OCI-LY7 (cell line): ENCODE data around the gene GID4. TPM values are rescaled to one million over a fixed set of nuclear protein-coding genes. Genes with fewer than 3 reads are reported as not detected.

ENCODE experiments used
- BruUV-seq: library from RNA; stranded (reverse); fragments of 400-500 nt; replicated peaks from 2 replicates; lab custom pipeline; 2021; lab: Mats Ljungman, UMichigan
- CTCF ChIA-PET: fragments of 300-600 bp; sonication (Branson Sonifier 250); formaldehyde crosslinking; loops from one replicate; lab custom pipeline; 2022; ENCODE audit warnings: antibody characterized with exemption; ENCODE audit not compliant: unreplicated experiment; lab: Charles Lee
- POLR2A ChIA-PET: fragments of 300-600 bp; sonication (Branson Sonifier 250); formaldehyde crosslinking; loops from one replicate; lab custom pipeline; 2022; ENCODE audit warnings: antibody characterized with exemption; lab: Charles Lee
- DNase-seq: peaks from one replicate; pipeline ENCODE4 v3.0.0-alpha.2; 2015; ENCODE audit warnings: low spot score
- H2AFZ ChIP-seq: fragments of 200-600 bp; sonication (generic), shearing (Covaris generic); 2 replicates; pipeline ENCODE4 v1.6.1; 2014; ENCODE audit warnings: mild to moderate bottlenecking, antibody characterized with exemption, low read length, moderate library complexity
- H3K27ac ChIP-seq: fragments of 200-600 bp; sonication (generic); 2 replicates; pipeline ENCODE4 v1.5.1; 2014; ENCODE audit warnings: mixed run types, low read depth, mild to moderate bottlenecking, moderate library complexity, low read length, inconsistent platforms; ENCODE audit not compliant: poor library complexity, severe bottlenecking
- H3K36me3 ChIP-seq: fragments of 200-600 bp; sonication (generic); 2 replicates; pipeline ENCODE4 v1.6.1; 2014; ENCODE audit warnings: mild to moderate bottlenecking, antibody characterized with exemption, low read length, moderate library complexity, mixed read lengths; ENCODE audit not compliant: insufficient read depth
- H3K4me1 ChIP-seq: fragments of 200-600 bp; sonication (generic); 2 replicates; pipeline ENCODE4 v1.5.1; 2014; ENCODE audit warnings: mild to moderate bottlenecking, low read length; ENCODE audit not compliant: insufficient read depth, poor library complexity, severe bottlenecking
- H3K4me2 ChIP-seq: fragments of 200-600 bp; sonication (generic); 2 replicates; pipeline ENCODE4 v1.6.1; 2014; ENCODE audit warnings: mild to moderate bottlenecking, low read length
- H3K4me3 ChIP-seq: fragments of 200-600 bp; sonication (generic); 2 replicates; pipeline ENCODE4 v1.5.1; 2014; ENCODE audit warnings: mild to moderate bottlenecking, low read depth, low read length; ENCODE audit not compliant: poor library complexity, severe bottlenecking
- H3K79me2 ChIP-seq: fragments of 200-600 bp; sonication (generic); 2 replicates; pipeline ENCODE4 v1.6.1; 2016; ENCODE audit warnings: low read depth, mild to moderate bottlenecking, low read length, moderate library complexity, mixed read lengths; ENCODE audit not compliant: insufficient read depth
- H3K9me2 ChIP-seq: fragments of 200-600 bp; sonication (generic); 2 replicates; pipeline ENCODE4 v1.6.1; 2016; ENCODE audit warnings: mild to moderate bottlenecking, low read length, mixed read lengths; ENCODE audit not compliant: insufficient read depth
- H3K9me3 ChIP-seq: fragments of 200-600 bp; sonication (generic); 2 replicates; pipeline ENCODE4 v1.6.1; 2014; ENCODE audit warnings: mild to moderate bottlenecking, mixed run types, low read length, mixed read lengths
- H4K20me1 ChIP-seq: fragments of 200-600 bp; sonication (generic); 2 replicates; pipeline ENCODE4 v1.6.1; 2014; ENCODE audit warnings: mild to moderate bottlenecking, antibody characterized with exemption, low read length, moderate library complexity, mixed read lengths; ENCODE audit not compliant: insufficient read depth
- CTCF ChIP-seq: fragments of 200-600 bp; sonication (generic); conservative IDR thresholded peaks from 2 replicates; pipeline ENCODE4 v1.5.1; 2014; ENCODE audit warnings: mild to moderate bottlenecking, antibody characterized with exemption, low read length, moderate library complexity, mixed read lengths
- EZH2phosphoT487 ChIP-seq: fragments of 200-600 bp; sonication (generic); IDR thresholded peaks from 2 replicates; pipeline ENCODE4 v1.6.1; 2018; ENCODE audit warnings: low read depth, borderline replicate concordance, mild to moderate bottlenecking, mixed run types, antibody characterized with exemption, low read length, moderate library complexity, mixed read lengths
- intact Hi-C: fragments of 100-400 bp; cut with micrococcal nuclease; formaldehyde crosslinking; loops from one replicate; pipeline ENCODE4 v1.10.0; 2022; ENCODE audit not compliant: unreplicated experiment
- total RNA-seq, 2 experiments: library from RNA; depleted of rRNA in 1 of 2; stranded (reverse); fragments of >200 nt in 1 of 2; shearing (Covaris generic) in 1 of 2; gene quantifications; 2 replicates each; pipeline ENCODE4 v1.2.3, GENCODE V29; 2014 to 2022

Gene GID4
- total RNA-seq, 2 experiments from 2014 or later = 5.1 to 11.8 TPM

GRCh38 chr17:18009609-18010420 is 29.4 kb upstream of the GID4 start:
- no peaks in the 10 kb centered on the region for H3K9me3 ChIP-seq
- no peak overlapping the region for H3K27ac ChIP-seq
- H2AFZ ChIP-seq = no peak overlapping the region
- ChIA-PET CTCF (no interaction called here), POLR2A (interaction anchor here (1.2 kb wide), 1 partner anchor 9 kb away, joined by 3 read pairs; no protein-coding TSS in a partner anchor)
- no peak overlapping the region for H3K4me3 ChIP-seq
- no peaks in the 10 kb centered on the region for H4K20me1 ChIP-seq
- intact Hi-C loops = no loop called here
- no peaks in the 10 kb centered on the region for H3K79me2 ChIP-seq
- peaks cover 41% of the 10 kb centered on the region for H3K36me3 ChIP-seq
- TF ChIP-seq CTCF = no peak
- no peak for TF ChIP-seq EZH2phosphoT487
- no peaks in the 10 kb centered on the region for H3K4me1 ChIP-seq
- H3K4me2 ChIP-seq = no peak overlapping the region
- BruUV-seq = no TSS peak
- no peak for DNase-seq
- no peaks in the 10 kb centered on the region for H3K9me2 ChIP-seq

- intact Hi-C loops = no loop called here
- peaks cover 55% of the 10 kb centered on the region for H3K36me3 ChIP-seq
- ChIA-PET POLR2A (no interaction called here), CTCF (no interaction called here)
- no peaks in the 10 kb centered on the region for H3K9me3 ChIP-seq
- BruUV-seq = no TSS peak
- no peaks in the 10 kb centered on the region for H3K9me2 ChIP-seq
- no peaks in the 10 kb centered on the region for H3K79me2 ChIP-seq
- H3K4me1 ChIP-seq = no peaks in the 10 kb centered on the region
- TF ChIP-seq EZH2phosphoT487 = no peak
- TF ChIP-seq CTCF = no peak
- no peak overlapping the region for H2AFZ ChIP-seq
- DNase-seq = no peak
- no peak overlapping the region for H3K4me3 ChIP-seq
- no peak overlapping the region for H3K4me2 ChIP-seq
- H3K27ac ChIP-seq = no peak overlapping the region
- no peaks in the 10 kb centered on the region for H4K20me1 ChIP-seq
Observed at GRCh38 chr17:18011286-18011685, 27.9 kb upstream of the GID4 start.

GRCh38 chr17:18014006-18014405 is 25.2 kb upstream of the GID4 start:
- Histone ChIP-seq H3K27ac (no peak overlapping the region), H3K4me2 (no peak overlapping the region), H3K9me3 (no peaks in the 10 kb centered on the region), H2AFZ (no peak overlapping the region), H3K36me3 (peaks cover 63% of the 10 kb centered on the region), H4K20me1 (no peaks in the 10 kb centered on the region), H3K4me1 (no peaks in the 10 kb centered on the region), H3K79me2 (no peaks in the 10 kb centered on the region), H3K9me2 (no peaks in the 10 kb centered on the region), H3K4me3 (no peak overlapping the region)
- no peak for TF ChIP-seq CTCF
- no peak for TF ChIP-seq EZH2phosphoT487
- DNase-seq = no peak
- POLR2A ChIA-PET = no interaction called here
- intact Hi-C loops = no loop called here
- CTCF ChIA-PET = no interaction called here
- no TSS peak for BruUV-seq
